Astrocyte of the cerebellum (primary cell): ENCODE data around the gene PNPLA1.

Source experiments
- DNase-seq: peaks from one replicate; pipeline ENCODE4 v3.0.0-alpha.2; 2011; ENCODE audit warnings: low read depth
- H3K4me3 ChIP-seq: 2 replicates; pipeline ENCODE4 v1.5.1; 2011; ENCODE audit warnings: mild to moderate bottlenecking, low read depth, low read length, moderate library complexity
- in situ Hi-C: cut with HindIII; loops from 2 replicates; pipeline ENCODE4 v1.10.0; 2017; ENCODE audit warnings: low sequenced_read_pairs
- TF ChIP-seq, protein P1 (sequence below): IDR thresholded peaks from 2 replicates; pipeline ENCODE4 v1.5.1; 2012; ENCODE audit warnings: low read length, low read depth, moderate library complexity, mild to moderate bottlenecking; ENCODE audit errors: missing control alignments

Gene PNPLA1

GRCh38 chr6:36357872-36358225 is 88.0 kb downstream of the PNPLA1 start:
- in situ Hi-C loops: no loop called here
- H3K4me3 ChIP-seq: no peak overlapping the region
- DNase-seq: no peak
- TF ChIP-seq, protein P1, sequence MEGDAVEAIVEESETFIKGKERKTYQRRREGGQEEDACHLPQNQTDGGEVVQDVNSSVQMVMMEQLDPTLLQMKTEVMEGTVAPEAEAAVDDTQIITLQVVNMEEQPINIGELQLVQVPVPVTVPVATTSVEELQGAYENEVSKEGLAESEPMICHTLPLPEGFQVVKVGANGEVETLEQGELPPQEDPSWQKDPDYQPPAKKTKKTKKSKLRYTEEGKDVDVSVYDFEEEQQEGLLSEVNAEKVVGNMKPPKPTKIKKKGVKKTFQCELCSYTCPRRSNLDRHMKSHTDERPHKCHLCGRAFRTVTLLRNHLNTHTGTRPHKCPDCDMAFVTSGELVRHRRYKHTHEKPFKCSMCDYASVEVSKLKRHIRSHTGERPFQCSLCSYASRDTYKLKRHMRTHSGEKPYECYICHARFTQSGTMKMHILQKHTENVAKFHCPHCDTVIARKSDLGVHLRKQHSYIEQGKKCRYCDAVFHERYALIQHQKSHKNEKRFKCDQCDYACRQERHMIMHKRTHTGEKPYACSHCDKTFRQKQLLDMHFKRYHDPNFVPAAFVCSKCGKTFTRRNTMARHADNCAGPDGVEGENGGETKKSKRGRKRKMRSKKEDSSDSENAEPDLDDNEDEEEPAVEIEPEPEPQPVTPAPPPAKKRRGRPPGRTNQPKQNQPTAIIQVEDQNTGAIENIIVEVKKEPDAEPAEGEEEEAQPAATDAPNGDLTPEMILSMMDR: no peak
